ENCODE data around the gene INTS6L.

INTS6L gene

GRCh38 chrX:135520553-135521404 lies at the start of gene INTS6L:
Gene INTS6L, plus strand, starts transcription at chrX:135520660. Its CDS starts 333 bp downstream, at chrX:135520993.
- DNase-seq (ENCODE audit: low spot score) = peak; percentile 88
- no peak for TF ChIP-seq CTCF (IDR thresholded peaks at IDR 0.05)
- Histone ChIP-seq H3K4me3 (peak within 1 kb of the TSS; percentile 88), H3K27ac (peak within 1 kb of the TSS; percentile 87 to 93)

DNA sequence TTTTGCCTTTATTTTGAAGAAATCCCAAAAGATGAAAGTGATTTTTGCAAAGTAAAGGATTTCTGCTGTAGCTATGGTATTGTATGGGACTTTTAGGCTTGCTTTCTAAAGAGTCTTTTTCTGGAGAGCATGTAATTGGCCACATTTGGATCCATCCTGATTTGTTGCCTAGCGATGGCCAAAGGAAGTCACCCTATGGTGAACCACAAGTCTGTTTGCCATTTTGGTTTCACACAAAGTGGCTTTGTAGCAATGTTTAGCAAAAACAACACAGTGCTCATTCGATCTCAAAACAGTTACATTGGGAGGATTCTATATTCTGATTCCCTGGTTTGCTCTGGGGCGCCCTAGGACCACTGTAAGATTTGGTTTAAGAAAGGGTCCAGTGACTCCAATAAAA lies 44.1 kb upstream of the INTS6L start:
- Histone ChIP-seq H3K27ac (no peak overlapping the region), H3K4me3 (no peak overlapping the region)
- no peak for TF ChIP-seq CTCF (IDR thresholded peaks at IDR 0.05)
- DNase-seq (ENCODE audit: low spot score) = no peak

- H3K4me3 ChIP-seq = no peak overlapping the region
- H3K27ac ChIP-seq = no peak overlapping the region
- DNase-seq (ENCODE audit: low spot score) = no peak
- TF ChIP-seq CTCF (IDR thresholded peaks at IDR 0.05) = no peak
Observed at GRCh38 chrX:135477576-135477975, 42.9 kb upstream of the INTS6L start.

GRCh38 chrX:135480076-135480475 lies 40.4 kb upstream of the INTS6L start:
- no peak for DNase-seq (ENCODE audit: low spot score)
- TF ChIP-seq CTCF (IDR thresholded peaks at IDR 0.05) = no peak
- H3K27ac ChIP-seq = no peak overlapping the region
- H3K4me3 ChIP-seq = no peak overlapping the region

DNA sequence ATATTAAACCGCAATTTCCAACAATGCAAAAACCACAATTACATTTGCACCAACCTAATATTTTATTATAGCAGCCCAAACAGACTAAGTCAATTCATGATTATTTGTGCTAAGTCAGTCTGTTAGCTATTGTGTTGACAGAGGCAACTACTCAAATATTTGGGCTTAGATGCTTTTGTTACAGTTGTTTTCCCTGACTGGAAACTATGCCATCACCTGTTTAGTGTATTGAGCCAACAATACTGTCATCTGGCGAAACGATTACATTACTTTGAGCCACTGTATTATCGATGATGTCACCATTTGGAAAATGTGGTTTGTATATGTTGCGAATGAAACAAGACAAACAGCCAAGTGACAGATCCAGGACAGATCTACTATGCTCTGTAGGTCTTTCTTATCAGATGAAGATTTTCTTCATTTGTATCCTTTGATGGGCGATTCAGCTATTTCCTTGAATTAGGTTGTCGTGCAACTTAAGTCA lies 38.7 kb upstream of the INTS6L start:
- Histone ChIP-seq H3K4me3 (no peak overlapping the region), H3K27ac (no peak overlapping the region)
- TF ChIP-seq CTCF (IDR thresholded peaks at IDR 0.05) = no peak
- DNase-seq (ENCODE audit: low spot score) = no peak

GRCh38 chrX:135484641-135485289 lies 35.7 kb upstream of the INTS6L start:
- no peak overlapping the region for H3K4me3 ChIP-seq
- TF ChIP-seq CTCF (IDR thresholded peaks at IDR 0.05) = peak; percentile 46
- H3K27ac ChIP-seq = no peak overlapping the region
- no peak for DNase-seq (ENCODE audit: low spot score)

Measured in coronary artery (tissue), 2 donors.